K562 (cell line): ENCODE data around the gene ANKH. TPM values are rescaled to one million over a fixed set of nuclear protein-coding genes. Genes with fewer than 3 reads are reported as not detected.

Experiments used
- ATAC-seq: fragments of 200-7000 bp; cut with Tn5 transposase; 3 replicates; pipeline ENCODE4 v1.9.1; 2020; ENCODE audit warnings: moderate library complexity
- BruUV-seq: library from RNA; stranded (reverse); fragments of 400-500 nt; replicated peaks from 2 replicates; lab custom pipeline; 2021; lab: Mats Ljungman, UMichigan
- CTCF ChIA-PET: fragments of 300-600 bp; formaldehyde crosslinking; extraction: SDS; loops from one replicate; lab custom pipeline; 2021; ENCODE audit warnings: low intra/inter-chr PET ratio; lab: Yijun Ruan, JAX
- POLR2A ChIA-PET: fragments of 300-600, 350-650 bp; sonication (Branson Sonifier 250); formaldehyde crosslinking; extraction: SDS; loops from one replicate; lab custom pipeline; 2021; ENCODE audit warnings: antibody characterized with exemption, inconsistent platforms; lab: Yijun Ruan, JAX
- DNase-seq, 4 experiments: peaks; one replicate each; pipeline versions ENCODE4 v3.0.0 to v3.0.0-alpha.2; 2011 to 2018; ENCODE audit warnings: low spot score in 3 of 4, mixed read lengths in 3 of 4; ENCODE audit errors: extremely low read depth in 1 of 4
- FAIRE-seq: peaks from 2 replicates; lab custom pipeline; 2011; peaks lifted over from hg19 to GRCh38; lab: Jason Lieb, UNC
- H2AFZ ChIP-seq: 2 replicates; pipeline ENCODE4 v1.6.0; 2011; ENCODE audit warnings: low read depth, low read length, control low read depth, inconsistent platforms
- H3K27ac ChIP-seq: fragments of 200-600 bp; 3 replicates; pipeline ENCODE4 v1.8.0; 2011; ENCODE audit warnings: low read depth, mild to moderate bottlenecking, control low read depth, inconsistent platforms, low read length, moderate library complexity, mixed read lengths; ENCODE audit errors: extremely low read depth
- H3K27me3 ChIP-seq, 2 experiments: fragments of 300-600 bp in 1 of 2; 2 replicates in 1 of 2; 3 replicates in 1 of 2; pipeline versions ENCODE4 v1.6.0 to v1.8.0; 2011; ENCODE audit warnings: inconsistent platforms in 2 of 2, low read length in 2 of 2, mild to moderate bottlenecking in 1 of 2, mixed read lengths in 1 of 2, moderate library complexity in 1 of 2; ENCODE audit not compliant: control insufficient read depth in 2 of 2, insufficient read depth in 2 of 2
- H3K36me3 ChIP-seq: fragments of 300-600 bp; 3 replicates; pipeline ENCODE4 v1.8.0; 2011; ENCODE audit warnings: mild to moderate bottlenecking, low read length, inconsistent platforms; ENCODE audit not compliant: control insufficient read depth, insufficient read depth
- H3K4me1 ChIP-seq, 2 experiments: fragments of 200-600 bp in 1 of 2; replicated peaks in 1 of 2; 2 replicates in 1 of 2; 3 replicates in 1 of 2; pipeline versions ENCODE4 v1.5.1 to v1.8.0; 2011; ENCODE audit warnings: inconsistent platforms in 2 of 2, low read length in 2 of 2, mild to moderate bottlenecking in 1 of 2, mixed read lengths in 1 of 2, moderate library complexity in 1 of 2; ENCODE audit not compliant: control insufficient read depth in 2 of 2, insufficient read depth in 2 of 2
- H3K4me2 ChIP-seq: 2 replicates; pipeline ENCODE4 v1.6.1; 2011; ENCODE audit warnings: low read length, control low read depth, inconsistent platforms, mixed read lengths; ENCODE audit not compliant: insufficient read depth
- H3K4me3 ChIP-seq: fragments of 200-600 bp; sonication (generic), shearing (Covaris generic); 2 replicates; pipeline ENCODE4 v1.5.1; 2016; ENCODE audit warnings: control low read depth, inconsistent platforms
- H3K79me2 ChIP-seq: fragments of 200-600 bp; 3 replicates; pipeline ENCODE4 v1.8.0; 2011; ENCODE audit warnings: low read length, inconsistent platforms; ENCODE audit not compliant: control insufficient read depth, insufficient read depth
- H3K9ac ChIP-seq, 2 experiments: 2 replicates each; pipeline versions ENCODE4 v1.6.0 to v1.6.1; 2011; ENCODE audit warnings: low read depth in 2 of 2, low read length in 2 of 2, control low read depth in 1 of 2, inconsistent platforms in 1 of 2, mild to moderate bottlenecking in 1 of 2, mixed read lengths in 1 of 2; ENCODE audit not compliant: insufficient read depth in 1 of 2
- H3K9me1 ChIP-seq: one replicate; pipeline ENCODE4 v1.6.0; 2011; ENCODE audit warnings: inconsistent platforms, mild to moderate bottlenecking, low read length, moderate library complexity; ENCODE audit not compliant: control insufficient read depth, insufficient read depth
- H3K9me3 ChIP-seq: replicated peaks from 2 replicates; pipeline ENCODE4 v1.5.1; 2011; ENCODE audit warnings: low read depth, low read length, inconsistent platforms; ENCODE audit not compliant: control insufficient read depth, insufficient read depth
- H4K20me1 ChIP-seq: replicated peaks from 2 replicates; pipeline ENCODE4 v1.6.1; 2011; ENCODE audit warnings: low read length, inconsistent platforms, mixed read lengths; ENCODE audit not compliant: control insufficient read depth, insufficient read depth
- EP400 ChIP-seq: fragments of 450-650 bp; IDR thresholded peaks from 2 replicates; pipeline ENCODE4 v1.6.1; 2017; ENCODE audit warnings: antibody characterized with exemption, mild to moderate bottlenecking, moderate library complexity
- HIVEP1 ChIP-seq: fragments of 250-450 bp; sonication (Bioruptor Pico); IDR thresholded peaks from 2 replicates; pipeline ENCODE4 v1.4.0; 2020; ENCODE audit warnings: mild to moderate bottlenecking
- NFXL1 ChIP-seq: fragments of 450-650 bp; formaldehyde crosslinking; IDR thresholded peaks from 2 replicates; pipeline ENCODE4 v1.4.0; 2021; ENCODE audit warnings: mild to moderate bottlenecking
- RB1 ChIP-seq: fragments of 450-650 bp; IDR thresholded peaks from 2 replicates; pipeline ENCODE4 v1.6.1; 2017; ENCODE audit warnings: low read depth, mild to moderate bottlenecking
- SMARCA4 ChIP-seq: fragments of 450-650 bp; IDR thresholded peaks from 2 replicates; pipeline ENCODE4 v1.6.1; 2016
- SUPT5H ChIP-seq: fragments of 450-650 bp; IDR thresholded peaks from 2 replicates; pipeline ENCODE4 v1.6.1; 2016
- TBP ChIP-seq: optimal IDR thresholded peaks from 2 replicates; pipeline ENCODE3; 2011; ENCODE audit warnings: low read depth, low read length, improper control_type of control experiment
- YY1 ChIP-seq, 3 experiments: IDR thresholded peaks; 2 replicates each; pipeline ENCODE4 v1.6.1; 2011; ENCODE audit warnings: low read length in 2 of 3, mild to moderate bottlenecking in 2 of 3, moderate library complexity in 2 of 3, borderline replicate concordance in 1 of 3, control low read depth in 1 of 3, low read depth in 1 of 3; ENCODE audit not compliant: insufficient read depth in 3 of 3, insufficient replicate concordance in 2 of 3, control insufficient read depth in 1 of 3, insufficient read length in 1 of 3; ENCODE audit errors: extremely low read depth in 1 of 3
- ZC3H4 ChIP-seq: sonication (generic); formaldehyde crosslinking; IDR thresholded peaks from 2 replicates; pipeline ENCODE4 v1.9.0; 2021; ENCODE audit warnings: missing genetic modification reagents, borderline replicate concordance
- ZNF140 ChIP-seq: fragments of 250-450 bp; sonication (Bioruptor Pico); IDR thresholded peaks from 2 replicates; pipeline ENCODE4 v1.8.0; 2021; ENCODE audit warnings: moderate library complexity, mild to moderate bottlenecking, inconsistent platforms
- ZNF263 ChIP-seq: sonication (generic); formaldehyde crosslinking; IDR thresholded peaks from 2 replicates; pipeline ENCODE4 v1.8.0; 2022; ENCODE audit warnings: mild to moderate bottlenecking, missing genetic modification reagents, borderline replicate concordance
- ZNF589 ChIP-seq: fragments of 200-800 bp; sonication (Bioruptor generic); IDR thresholded peaks from 2 replicates; pipeline ENCODE4 v1.6.1; 2016; ENCODE audit warnings: low read depth, missing genetic modification characterization, missing compliant biosample characterization
- whole genome bisulfite sequencing: fragments of 100-300 bp; shearing (Covaris generic); methylation state at CpG from one replicate; pipeline ENCODE4 v1.1.6; 2016; ENCODE audit warnings: low coverage, mixed read lengths; ENCODE audit not compliant: insufficient coverage; ENCODE audit errors: missing lambda C conversion rate; 5-methylcytosine and 5-hydroxymethylcytosine counted together
- in situ Hi-C: fragments of 300-500 bp; cut with MboI; formaldehyde crosslinking; loops from 4 replicates; pipeline ENCODE4 v1.15.0; 2018; ENCODE audit warnings: inconsistent platforms, mixed read lengths
- intact Hi-C: fragments of 100-400 bp; cut with micrococcal nuclease; formaldehyde crosslinking; loops from 2 replicates; pipeline ENCODE4 v1.14.2; 2022
- polyA plus RNA-seq, 8 experiments: library from polyadenylated mRNA; depleted of rRNA in 4 of 8; stranded (reverse) in 5 of 8; unstranded in 3 of 8; fragments of >200 nt; fragmentation: Nextera tagmentation in 2 of 8; fragmentation: Illumina TruSeq in 1 of 8; extraction: Ambion mirVana in 2 of 8; extraction: Trizol in 1 of 8; gene quantifications; 2 replicates each; pipeline versions ENCODE4 v1.2.1 to v1.2.3, GENCODE V29; 2011 to 2014; ENCODE audit warnings: inconsistent platforms in 1 of 8, missing spikeins in 1 of 8
- total RNA-seq, 7 experiments: library from RNA; depleted of rRNA in 6 of 7; stranded (reverse); fragments of >200 nt in 6 of 7; fragmentation: Illumina TruSeq in 2 of 7; extraction: Trizol in 2 of 7; gene quantifications; 2 replicates each; pipeline versions ENCODE4 v1.2.1 to v1.2.3, GENCODE V29; 2011 to 2021; ENCODE audit warnings: low replicate concordance in 1 of 7
- TF ChIP-seq, protein P1 (sequence below): IDR thresholded peaks from 3 replicates; pipeline ENCODE4 v1.6.1; 2011; ENCODE audit warnings: borderline replicate concordance, mild to moderate bottlenecking; ENCODE audit not compliant: insufficient read length, insufficient read depth
- TF ChIP-seq, protein P2 (sequence below): fragments of 450-650 bp; formaldehyde crosslinking; IDR thresholded peaks from 2 replicates; pipeline ENCODE4 v1.4.0; 2022; ENCODE audit warnings: missing genetic modification characterization
- TF ChIP-seq, protein P3 (sequence below): fragments of 250-450 bp; sonication (Bioruptor Pico); IDR thresholded peaks from 2 replicates; pipeline ENCODE4 v1.8.0; 2021; ENCODE audit warnings: mild to moderate bottlenecking, moderate library complexity
- TF ChIP-seq, protein P4 (sequence below), 3 experiments: fragments of 200-800 bp in 1 of 3; sonication (Bioruptor generic) in 1 of 3; sonication (generic) in 1 of 3; formaldehyde crosslinking in 1 of 3; IDR thresholded peaks; 2 replicates each; pipeline versions ENCODE4 v1.6.1 to v1.8.0; 2016 to 2022; ENCODE audit warnings: mild to moderate bottlenecking in 2 of 3, missing compliant biosample characterization in 2 of 3, missing genetic modification characterization in 2 of 3, missing genetic modification reagents in 1 of 3

ANKH gene
- total and polyA plus RNA-seq, 9 of the 15 experiments (the other 6 are each of a cell fraction or from before 2014, with no cell fraction given) = 0.79 to 12.2 (median 4.5) TPM

DNA sequence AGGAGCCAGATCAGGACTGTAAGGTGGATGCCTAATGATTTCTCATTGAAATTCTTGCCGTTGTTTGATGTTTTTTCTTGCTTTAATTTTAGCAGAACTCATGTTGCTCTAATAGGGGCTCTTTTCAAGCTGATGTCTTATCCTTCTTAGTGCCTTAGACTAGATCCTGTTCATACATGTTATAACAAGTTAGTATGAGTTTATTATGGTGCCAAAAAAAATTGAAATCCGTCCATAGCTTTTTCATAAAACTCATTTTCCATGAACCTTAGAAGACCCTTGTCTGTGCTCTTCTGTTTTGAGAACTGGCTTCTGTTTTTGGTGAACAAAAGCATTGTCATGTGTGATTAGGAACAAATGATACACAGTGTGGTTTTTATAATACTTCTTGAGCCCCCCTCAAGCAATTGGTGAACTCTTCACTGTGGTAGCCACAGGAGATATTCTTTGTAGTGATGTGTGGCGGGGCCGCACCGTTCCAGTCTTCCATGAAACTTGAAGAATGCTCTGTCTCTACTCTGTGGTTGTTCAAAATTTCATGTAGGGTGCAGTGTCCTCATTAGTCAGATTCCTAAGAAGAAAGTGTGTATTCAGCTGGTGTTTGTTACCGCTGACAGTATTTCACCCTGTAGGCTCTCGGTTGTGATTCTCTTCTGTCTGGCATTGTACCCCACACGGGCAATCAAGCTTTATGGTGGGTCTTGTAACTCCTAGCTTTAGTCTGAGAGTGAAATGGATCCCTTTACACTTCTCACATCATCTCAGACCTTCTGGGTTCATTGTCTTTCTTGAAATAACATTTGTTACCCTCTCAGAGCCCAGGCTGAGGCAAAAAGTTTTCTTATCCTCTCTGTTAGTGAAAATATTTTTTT, 196.4 kb downstream of the ANKH start:
- peak; percentile 19 for ATAC-seq
- ChIA-PET CTCF (no interaction called here), POLR2A (interaction anchor here (0.7 to 1.6 kb wide), 2 partner anchors 8 to 9 kb away, joined by 3 to 4 read pairs; no protein-coding TSS in a partner anchor)
- H3K27me3 ChIP-seq = no peaks in the 10 kb centered on the region
- peaks cover 8 to 26% of the 10 kb centered on the region in 2 experiments for H3K4me1 ChIP-seq
- H3K27ac ChIP-seq = peak overlapping the region; percentile 58
- 73% methylated on average over 8 of the region's 8 CpGs for WGBS
- BruUV-seq = no TSS peak
- intact Hi-C loops (no loop called here), in situ Hi-C loops (no loop called here)
- H3K79me2 ChIP-seq = peaks cover 80% of the 10 kb centered on the region
- H2AFZ ChIP-seq = 0 out of 2 replicates have a peak overlapping the region, but pooled peaks have one; percentile 18
- DNase-seq = no peak
- no peak for FAIRE-seq
- H3K9ac ChIP-seq = peak overlapping the region in 1 of 2 experiments; percentile 32; a peak in 1 of 4 replicates
- peaks cover 50% of the 10 kb centered on the region for H3K36me3 ChIP-seq
- H3K4me2 ChIP-seq = peak overlapping the region; percentile 69
- no peak overlapping the region for H3K4me3 ChIP-seq
- H4K20me1 ChIP-seq = 0 out of 2 replicates have a peak, but pooled peaks cover 4% of the 10 kb centered on the region
- no peaks in the 10 kb centered on the region for H3K9me3 ChIP-seq
- peaks cover 5% of the 10 kb centered on the region for H3K9me1 ChIP-seq
- TF ChIP-seq TBP (no peak), ZNF140 (CRISPR knock-in tag) (no peak), SMARCA4 (no peak), NFXL1 (no peak), SUPT5H (no peak), EP400 (no peak), ZNF263 (CRISPR knock-in tag) (no peak), YY1 (IDR thresholded peaks at IDR 0.05; ENCODE audit: borderline replicate concordance in 1 of 3, control insufficient read depth in 1 of 3, extremely low read depth in 1 of 3, insufficient read depth in 3 of 3, insufficient read length in 1 of 3, insufficient replicate concordance in 2 of 3, low read depth in 1 of 3, low read length in 2 of 3) (no peak), HIVEP1 (no peak), ZC3H4 (CRISPR knock-in tag) (no peak), ZNF589 (CRISPR knock-in tag) (no peak), RB1 (no peak)
- TF ChIP-seq, protein P1, sequence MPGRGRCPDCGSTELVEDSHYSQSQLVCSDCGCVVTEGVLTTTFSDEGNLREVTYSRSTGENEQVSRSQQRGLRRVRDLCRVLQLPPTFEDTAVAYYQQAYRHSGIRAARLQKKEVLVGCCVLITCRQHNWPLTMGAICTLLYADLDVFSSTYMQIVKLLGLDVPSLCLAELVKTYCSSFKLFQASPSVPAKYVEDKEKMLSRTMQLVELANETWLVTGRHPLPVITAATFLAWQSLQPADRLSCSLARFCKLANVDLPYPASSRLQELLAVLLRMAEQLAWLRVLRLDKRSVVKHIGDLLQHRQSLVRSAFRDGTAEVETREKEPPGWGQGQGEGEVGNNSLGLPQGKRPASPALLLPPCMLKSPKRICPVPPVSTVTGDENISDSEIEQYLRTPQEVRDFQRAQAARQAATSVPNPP = no peak
- TF ChIP-seq, protein P2, sequence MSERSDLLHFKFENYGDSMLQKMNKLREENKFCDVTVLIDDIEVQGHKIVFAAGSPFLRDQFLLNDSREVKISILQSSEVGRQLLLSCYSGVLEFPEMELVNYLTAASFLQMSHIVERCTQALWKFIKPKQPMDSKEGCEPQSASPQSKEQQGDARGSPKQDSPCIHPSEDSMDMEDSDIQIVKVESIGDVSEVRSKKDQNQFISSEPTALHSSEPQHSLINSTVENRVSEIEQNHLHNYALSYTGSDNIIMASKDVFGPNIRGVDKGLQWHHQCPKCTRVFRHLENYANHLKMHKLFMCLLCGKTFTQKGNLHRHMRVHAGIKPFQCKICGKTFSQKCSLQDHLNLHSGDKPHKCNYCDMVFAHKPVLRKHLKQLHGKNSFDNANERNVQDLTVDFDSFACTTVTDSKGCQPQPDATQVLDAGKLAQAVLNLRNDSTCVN = no peak
- TF ChIP-seq, protein P3, sequence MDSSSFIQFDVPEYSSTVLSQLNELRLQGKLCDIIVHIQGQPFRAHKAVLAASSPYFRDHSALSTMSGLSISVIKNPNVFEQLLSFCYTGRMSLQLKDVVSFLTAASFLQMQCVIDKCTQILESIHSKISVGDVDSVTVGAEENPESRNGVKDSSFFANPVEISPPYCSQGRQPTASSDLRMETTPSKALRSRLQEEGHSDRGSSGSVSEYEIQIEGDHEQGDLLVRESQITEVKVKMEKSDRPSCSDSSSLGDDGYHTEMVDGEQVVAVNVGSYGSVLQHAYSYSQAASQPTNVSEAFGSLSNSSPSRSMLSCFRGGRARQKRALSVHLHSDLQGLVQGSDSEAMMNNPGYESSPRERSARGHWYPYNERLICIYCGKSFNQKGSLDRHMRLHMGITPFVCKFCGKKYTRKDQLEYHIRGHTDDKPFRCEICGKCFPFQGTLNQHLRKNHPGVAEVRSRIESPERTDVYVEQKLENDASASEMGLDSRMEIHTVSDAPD (CRISPR knock-in tag) = no peak
- TF ChIP-seq, protein P4, sequence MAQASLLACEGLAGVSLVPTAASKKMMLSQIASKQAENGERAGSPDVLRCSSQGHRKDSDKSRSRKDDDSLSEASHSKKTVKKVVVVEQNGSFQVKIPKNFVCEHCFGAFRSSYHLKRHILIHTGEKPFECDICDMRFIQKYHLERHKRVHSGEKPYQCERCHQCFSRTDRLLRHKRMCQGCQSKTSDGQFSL (CRISPR knock-in tag; IDR thresholded peaks at IDR 0.05) = no peak
- TF ChIP-seq, protein P4 (tag; IDR thresholded peaks at IDR 0.05) = no peak
